Transverse colon (tissue), 4 donors: ENCODE results near the gene L3MBTL4. TPM values are rescaled to one million over a fixed set of nuclear protein-coding genes. Genes with fewer than 3 reads are reported as not detected.

Experiments used
- DNase-seq: peaks from one replicate; pipeline ENCODE4 v3.0.0-alpha.2; 2019
- H3K27ac ChIP-seq, 4 donors: fragments of 200-600 bp; sonication (generic); 2 replicates each; pipeline ENCODE4 v1.5.1; 2016 to 2018; ENCODE audit warnings: inconsistent platforms in 4 of 4
- H3K27me3 ChIP-seq: fragments of 200-600 bp; sonication (generic); 2 replicates; pipeline ENCODE4 v1.5.1; 2017; ENCODE audit warnings: inconsistent platforms
- H3K36me3 ChIP-seq, 4 donors: fragments of 200-600 bp; sonication (generic); 2 replicates each; pipeline ENCODE4 v1.5.1; 2017 to 2019; ENCODE audit warnings: inconsistent platforms in 4 of 4
- H3K4me1 ChIP-seq, 4 donors: fragments of 200-600 bp; sonication (generic); 2 replicates each; pipeline ENCODE4 v1.5.1; 2017 to 2020; ENCODE audit warnings: inconsistent platforms in 4 of 4
- H3K4me3 ChIP-seq, 4 donors: fragments of 200-600 bp; sonication (generic); 1 replicate in 1 of 4; 2 replicates in 3 of 4; pipeline versions ENCODE4 v1.5.1 to v1.6.1; 2017 to 2019; ENCODE audit warnings: inconsistent platforms in 4 of 4
- H3K9me3 ChIP-seq, 2 donors: fragments of 200-600 bp; sonication (generic); 2 replicates each; pipeline ENCODE4 v1.5.1; 2017 to 2019; ENCODE audit warnings: inconsistent platforms in 2 of 2
- EP300 ChIP-seq: sonication (generic); formaldehyde crosslinking; IDR thresholded peaks from one replicate; pipeline ENCODE4 v1.6.1; 2017; ENCODE audit warnings: antibody characterized with exemption, low read depth
- POLR2A ChIP-seq: fragments of 450-650 bp; IDR thresholded peaks from one replicate; pipeline ENCODE4 v1.6.1; 2016; ENCODE audit warnings: antibody characterized with exemption, mild to moderate bottlenecking, moderate library complexity
- POLR2AphosphoS5 ChIP-seq, 3 donors: sonication (generic); formaldehyde crosslinking; IDR thresholded peaks; one replicate each; pipeline ENCODE4 v1.6.1; 2016; ENCODE audit warnings: antibody characterized with exemption in 3 of 3
- WGBS, 2 donors: methylation state at CpG; one replicate each; pipeline ENCODE4 v1.1.5; 2018; ENCODE audit warnings: low coverage in 1 of 2; 5-methylcytosine and 5-hydroxymethylcytosine counted together
- in situ Hi-C, 4 donors: fragments of 200-750 bp; cut with MboI; loops; one replicate each; pipeline versions ENCODE4 v1.15.0 to v1.15.1; 2017; ENCODE audit warnings: low sequenced_read_pairs in 3 of 4, low pct_ligation_motif_present in 1 of 4, low pct_unique_long_range_greater_than_20kb in 1 of 4
- intact Hi-C: fragments of 100-400 bp; cut with DNase I; formaldehyde crosslinking; loops from one replicate; pipeline ENCODE4 v1.15.1; 2023; ENCODE audit warnings: low total_unique reads
- total RNA-seq, 4 donors: library from RNA; depleted of rRNA; stranded (reverse); fragments of >200 nt; gene quantifications; one replicate each; pipeline ENCODE4 v1.1.0, GENCODE V29; 2016
- TF ChIP-seq, protein P1 (sequence below), 5 experiments: fragments of 200-600 bp in 3 of 5; fragments of 450-650 bp in 2 of 5; sonication (generic) in 3 of 5; IDR thresholded peaks; 1 replicate in 2 of 5; 2 replicates in 3 of 5; pipeline ENCODE4 v1.5.1; 2016 to 2017; ENCODE audit warnings: antibody characterized with exemption in 5 of 5, inconsistent platforms in 3 of 5, mild to moderate bottlenecking in 2 of 5, moderate library complexity in 1 of 5

L3MBTL4 gene
- total RNA-seq, 4 donors from 2014 or later, result 0.20 to 4.9 (median 2.9) TPM

DNA sequence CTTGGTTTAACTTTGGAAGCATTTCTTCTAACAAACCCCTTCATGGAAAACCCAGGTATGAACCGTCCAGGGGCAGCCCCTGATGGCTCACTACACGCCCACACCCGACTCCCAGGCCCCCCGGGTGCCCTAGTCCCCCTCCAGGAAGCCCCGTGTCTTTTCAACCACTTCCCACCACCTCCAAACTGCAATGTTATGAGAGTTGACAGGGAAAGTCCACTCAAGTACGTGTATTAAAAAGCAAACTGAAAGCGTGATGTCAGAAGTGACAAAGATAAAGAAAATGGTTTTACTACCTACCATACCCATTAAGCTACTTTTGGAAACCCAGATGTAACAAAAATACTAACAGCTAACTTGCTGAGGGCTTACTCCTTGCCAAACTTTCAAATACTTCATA lies 51.5 kb downstream of the L3MBTL4 start:
- 43 to 64% methylated on average over 2 to 7 of the region's 7 CpGs for WGBS, 2 donors
- no peak overlapping the region for H3K4me3 ChIP-seq
- H3K9me3 ChIP-seq, result no peaks in the 10 kb centered on the region
- in situ Hi-C loops, result no loop called here
- H3K4me1 ChIP-seq, result peaks cover 0 to 2% (median 0%) of the 10 kb centered on the region in 4 donors
- no peak overlapping the region for H3K27ac ChIP-seq
- intact Hi-C loops, result no loop called here
- H3K36me3 ChIP-seq, result no peaks in the 10 kb centered on the region
- no peaks in the 10 kb centered on the region for H3K27me3 ChIP-seq
- TF ChIP-seq EP300 (no peak), POLR2AphosphoS5 (IDR thresholded peaks at IDR 0.05) (no peak), POLR2A (no peak)
- TF ChIP-seq, protein P1, sequence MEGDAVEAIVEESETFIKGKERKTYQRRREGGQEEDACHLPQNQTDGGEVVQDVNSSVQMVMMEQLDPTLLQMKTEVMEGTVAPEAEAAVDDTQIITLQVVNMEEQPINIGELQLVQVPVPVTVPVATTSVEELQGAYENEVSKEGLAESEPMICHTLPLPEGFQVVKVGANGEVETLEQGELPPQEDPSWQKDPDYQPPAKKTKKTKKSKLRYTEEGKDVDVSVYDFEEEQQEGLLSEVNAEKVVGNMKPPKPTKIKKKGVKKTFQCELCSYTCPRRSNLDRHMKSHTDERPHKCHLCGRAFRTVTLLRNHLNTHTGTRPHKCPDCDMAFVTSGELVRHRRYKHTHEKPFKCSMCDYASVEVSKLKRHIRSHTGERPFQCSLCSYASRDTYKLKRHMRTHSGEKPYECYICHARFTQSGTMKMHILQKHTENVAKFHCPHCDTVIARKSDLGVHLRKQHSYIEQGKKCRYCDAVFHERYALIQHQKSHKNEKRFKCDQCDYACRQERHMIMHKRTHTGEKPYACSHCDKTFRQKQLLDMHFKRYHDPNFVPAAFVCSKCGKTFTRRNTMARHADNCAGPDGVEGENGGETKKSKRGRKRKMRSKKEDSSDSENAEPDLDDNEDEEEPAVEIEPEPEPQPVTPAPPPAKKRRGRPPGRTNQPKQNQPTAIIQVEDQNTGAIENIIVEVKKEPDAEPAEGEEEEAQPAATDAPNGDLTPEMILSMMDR (IDR thresholded peaks at IDR 0.05), result no peak
- no peak for DNase-seq

DNA sequence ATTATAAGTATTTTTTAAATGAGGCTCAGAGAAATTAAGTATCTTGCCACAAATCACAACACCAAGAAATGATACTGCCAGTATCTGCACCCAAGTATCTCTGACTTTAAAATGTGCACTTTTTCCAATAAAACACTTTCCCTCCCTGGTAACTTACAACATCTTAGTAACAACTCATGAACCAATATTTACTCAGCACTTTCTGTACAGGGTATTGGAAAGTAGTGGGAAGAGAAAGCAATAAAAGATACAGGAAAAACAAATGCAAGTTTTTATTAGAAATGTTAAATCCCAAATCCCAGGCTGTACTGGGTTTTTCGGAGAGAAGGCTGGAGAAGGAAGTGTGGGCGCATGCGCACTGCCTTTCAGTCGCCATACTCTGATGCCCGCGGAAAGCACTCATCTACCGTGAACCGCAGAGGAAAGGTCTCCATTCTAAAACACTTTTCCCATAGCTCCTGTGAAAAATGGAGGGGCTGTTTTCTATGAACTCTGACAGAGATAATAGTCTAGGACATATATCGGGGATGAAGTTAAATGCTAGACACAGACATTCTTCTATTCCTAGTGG lies 52.1 kb downstream of the L3MBTL4 start:
- in situ Hi-C loops (no loop called here), intact Hi-C loops (no loop called here)
- no peaks in the 10 kb centered on the region for H3K36me3 ChIP-seq
- H3K4me1 ChIP-seq, result peaks cover 0 to 2% (median 0%) of the 10 kb centered on the region in 4 donors
- H3K4me3 ChIP-seq, result no peak overlapping the region
- H3K9me3 ChIP-seq, result no peaks in the 10 kb centered on the region
- 88 to 92% methylated on average over 9 of the region's 9 CpGs for WGBS, 2 donors
- no peak for TF ChIP-seq EP300
- no peak for TF ChIP-seq POLR2A
- TF ChIP-seq, protein P1 (IDR thresholded peaks at IDR 0.05), result no peak
- no peak for TF ChIP-seq POLR2AphosphoS5 (IDR thresholded peaks at IDR 0.05)
- DNase-seq, result no peak
- H3K27ac ChIP-seq, result no peak overlapping the region
- no peaks in the 10 kb centered on the region for H3K27me3 ChIP-seq

DNA sequence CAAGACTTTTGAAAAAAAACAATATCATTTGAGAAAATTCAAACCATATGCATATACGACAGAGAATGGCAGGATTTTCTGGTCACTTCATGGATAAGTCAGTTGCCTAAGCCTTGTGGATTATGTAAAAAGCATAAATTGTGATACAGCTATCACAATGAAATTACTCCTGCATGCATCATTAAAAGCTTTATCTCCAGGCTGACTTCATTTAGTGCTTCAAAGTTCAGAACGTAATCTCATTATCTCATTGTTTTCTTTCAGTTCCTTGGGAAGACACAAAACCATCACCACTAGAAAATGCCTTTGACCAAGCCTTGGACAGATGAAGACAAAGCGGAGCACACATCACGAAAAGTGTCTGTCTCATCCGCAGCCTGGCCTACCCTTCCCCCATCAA lies 57.0 kb downstream of the L3MBTL4 start:
- H3K36me3 ChIP-seq, result no peaks in the 10 kb centered on the region
- DNase-seq, result no peak
- H3K27me3 ChIP-seq, result no peaks in the 10 kb centered on the region
- no peak for TF ChIP-seq POLR2A
- no peak for TF ChIP-seq POLR2AphosphoS5 (IDR thresholded peaks at IDR 0.05)
- TF ChIP-seq, protein P1 (IDR thresholded peaks at IDR 0.05), result no peak
- no peak for TF ChIP-seq EP300
- 87 to 90% methylated on average over 5 of the region's 5 CpGs for WGBS, 2 donors
- intact Hi-C loops, result no loop called here
- H3K9me3 ChIP-seq, result no peaks in the 10 kb centered on the region
- no peaks in the 10 kb centered on the region for H3K4me1 ChIP-seq
- H3K27ac ChIP-seq, result no peak overlapping the region
- in situ Hi-C loops, result no loop called here
- no peak overlapping the region for H3K4me3 ChIP-seq

DNA sequence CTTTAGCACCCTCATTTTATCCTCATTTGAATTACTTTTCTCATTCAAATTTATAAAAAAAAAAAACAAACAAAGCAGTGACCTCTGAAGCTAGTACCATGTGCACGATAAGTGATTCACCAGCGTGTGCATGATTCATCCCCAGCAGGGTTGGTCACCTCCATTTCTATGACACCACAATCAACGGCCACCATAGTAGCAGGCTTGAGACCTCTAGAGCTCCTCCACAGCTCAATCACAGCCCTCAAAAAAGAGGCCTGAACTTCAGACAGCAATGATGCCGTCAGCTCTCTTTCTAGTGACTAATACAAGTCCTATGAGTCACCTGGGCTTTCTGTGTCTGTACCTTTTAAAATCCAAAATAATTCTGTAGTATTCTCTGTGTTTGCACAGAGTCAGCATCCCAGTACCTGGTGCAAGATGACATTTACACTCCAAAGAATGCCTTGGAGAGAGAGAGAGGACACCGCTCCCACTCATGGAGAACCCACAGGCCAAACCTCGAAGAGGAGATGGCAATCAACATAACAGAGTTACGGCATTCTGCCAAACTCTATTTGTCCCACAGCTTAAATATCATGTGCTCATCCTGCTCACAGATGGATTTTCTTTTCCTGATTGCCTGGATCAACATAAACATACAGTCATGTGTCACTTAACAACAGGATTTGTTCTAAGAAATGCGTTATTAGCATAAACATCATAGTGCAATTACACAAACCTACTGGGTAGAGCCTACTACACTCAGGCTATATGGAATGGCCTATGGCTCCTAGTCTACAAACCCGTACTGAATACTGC lies 58.7 kb downstream of the L3MBTL4 start:
- Histone ChIP-seq H3K27me3 (no peaks in the 10 kb centered on the region), H3K27ac (no peak overlapping the region), H3K4me1 (no peaks in the 10 kb centered on the region), H3K4me3 (no peak overlapping the region), H3K36me3 (no peaks in the 10 kb centered on the region), H3K9me3 (no peaks in the 10 kb centered on the region)
- TF ChIP-seq POLR2A, result no peak
- TF ChIP-seq POLR2AphosphoS5 (IDR thresholded peaks at IDR 0.05), result no peak
- TF ChIP-seq, protein P1 (IDR thresholded peaks at IDR 0.05), result no peak
- TF ChIP-seq EP300, result no peak
- intact Hi-C loops (no loop called here), in situ Hi-C loops (no loop called here)
- no peak for DNase-seq
- 78 to 79% methylated on average over 7 to 9 of the region's 9 CpGs for WGBS, 2 donors
